ENCODE measurements around the gene SIX6.
A peak's percentile ranks its signal among the peaks of the same experiment; 100 is the strongest.

SIX6 gene

DNA sequence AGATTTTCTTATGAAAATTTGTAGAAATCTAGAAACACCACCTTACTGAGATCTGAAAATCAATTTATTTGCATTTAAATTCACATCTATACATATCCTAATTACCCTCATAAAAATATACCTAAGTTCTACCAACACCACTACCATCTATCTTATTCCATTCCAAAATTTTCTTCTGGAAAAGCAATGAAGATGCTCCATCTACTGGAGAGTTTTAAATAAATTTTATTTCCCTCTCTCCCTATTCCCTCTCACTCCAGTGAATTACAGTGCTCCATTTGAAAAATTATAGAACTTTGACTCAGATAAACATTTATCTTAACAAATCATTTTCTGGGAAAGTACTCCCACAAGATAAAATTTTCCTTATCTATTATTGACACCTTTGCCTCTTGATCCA is 20.8 kb upstream of the SIX6 start:
- Histone ChIP-seq H3K27ac (ENCODE audit: extremely low read depth, low read depth, low read length) (no peak overlapping the region), H3K4me3 (ENCODE audit: low read depth, low read length) (no peak overlapping the region), H3K36me3 (ENCODE audit: control insufficient read depth in 2 of 2, insufficient read depth in 1 of 2, low read length in 2 of 2) (no peaks in the 10 kb centered on the region), H3K9me3 (ENCODE audit: control insufficient read depth, insufficient read depth, low read depth, low read length) (no peaks in the 10 kb centered on the region), H3K4me1 (ENCODE audit: control insufficient read depth, insufficient read depth, low read length) (no peaks in the 10 kb centered on the region)
- TF ChIP-seq ZNF654 (tag by site-specific recombination; IDR thresholded peaks at IDR 0.05; ENCODE audit: low read depth) (peak; percentile 47), ZNF394 (tag by site-specific recombination; IDR thresholded peaks at IDR 0.05; ENCODE audit: borderline replicate concordance) (no peak)
- CTCF ChIA-PET, result interaction anchor here (0.5 to 3.4 kb wide), 3 partner anchors 136 to 856 kb away, joined by 3 to 18 read pairs (median 3); no protein-coding TSS in a partner anchor
- POLR2A ChIA-PET, result no interaction called here

DNA sequence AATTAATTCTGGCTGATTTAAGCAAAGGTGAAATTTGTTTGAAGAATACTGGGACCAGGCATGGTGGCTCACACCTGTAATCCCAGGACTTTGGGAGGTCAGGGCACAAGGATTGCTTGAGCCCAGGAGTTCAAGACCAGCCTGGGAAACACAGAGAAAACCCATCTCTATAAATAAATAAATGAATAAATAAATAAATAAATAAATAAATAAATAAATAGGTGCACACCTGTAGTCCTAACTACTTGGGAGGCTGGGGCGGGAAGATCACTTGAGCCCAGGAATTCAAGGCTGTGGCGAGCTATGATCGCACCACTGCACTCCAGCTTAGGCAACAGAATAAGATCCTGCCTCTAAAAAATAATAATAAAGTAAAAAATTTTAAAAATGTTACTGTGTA is 18.7 kb upstream of the SIX6 start:
- POLR2A ChIA-PET, result no interaction called here
- TF ChIP-seq, protein P1, sequence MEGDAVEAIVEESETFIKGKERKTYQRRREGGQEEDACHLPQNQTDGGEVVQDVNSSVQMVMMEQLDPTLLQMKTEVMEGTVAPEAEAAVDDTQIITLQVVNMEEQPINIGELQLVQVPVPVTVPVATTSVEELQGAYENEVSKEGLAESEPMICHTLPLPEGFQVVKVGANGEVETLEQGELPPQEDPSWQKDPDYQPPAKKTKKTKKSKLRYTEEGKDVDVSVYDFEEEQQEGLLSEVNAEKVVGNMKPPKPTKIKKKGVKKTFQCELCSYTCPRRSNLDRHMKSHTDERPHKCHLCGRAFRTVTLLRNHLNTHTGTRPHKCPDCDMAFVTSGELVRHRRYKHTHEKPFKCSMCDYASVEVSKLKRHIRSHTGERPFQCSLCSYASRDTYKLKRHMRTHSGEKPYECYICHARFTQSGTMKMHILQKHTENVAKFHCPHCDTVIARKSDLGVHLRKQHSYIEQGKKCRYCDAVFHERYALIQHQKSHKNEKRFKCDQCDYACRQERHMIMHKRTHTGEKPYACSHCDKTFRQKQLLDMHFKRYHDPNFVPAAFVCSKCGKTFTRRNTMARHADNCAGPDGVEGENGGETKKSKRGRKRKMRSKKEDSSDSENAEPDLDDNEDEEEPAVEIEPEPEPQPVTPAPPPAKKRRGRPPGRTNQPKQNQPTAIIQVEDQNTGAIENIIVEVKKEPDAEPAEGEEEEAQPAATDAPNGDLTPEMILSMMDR (tag by site-specific recombination; IDR thresholded peaks at IDR 0.05), result no peak
- TF ChIP-seq, protein P2, sequence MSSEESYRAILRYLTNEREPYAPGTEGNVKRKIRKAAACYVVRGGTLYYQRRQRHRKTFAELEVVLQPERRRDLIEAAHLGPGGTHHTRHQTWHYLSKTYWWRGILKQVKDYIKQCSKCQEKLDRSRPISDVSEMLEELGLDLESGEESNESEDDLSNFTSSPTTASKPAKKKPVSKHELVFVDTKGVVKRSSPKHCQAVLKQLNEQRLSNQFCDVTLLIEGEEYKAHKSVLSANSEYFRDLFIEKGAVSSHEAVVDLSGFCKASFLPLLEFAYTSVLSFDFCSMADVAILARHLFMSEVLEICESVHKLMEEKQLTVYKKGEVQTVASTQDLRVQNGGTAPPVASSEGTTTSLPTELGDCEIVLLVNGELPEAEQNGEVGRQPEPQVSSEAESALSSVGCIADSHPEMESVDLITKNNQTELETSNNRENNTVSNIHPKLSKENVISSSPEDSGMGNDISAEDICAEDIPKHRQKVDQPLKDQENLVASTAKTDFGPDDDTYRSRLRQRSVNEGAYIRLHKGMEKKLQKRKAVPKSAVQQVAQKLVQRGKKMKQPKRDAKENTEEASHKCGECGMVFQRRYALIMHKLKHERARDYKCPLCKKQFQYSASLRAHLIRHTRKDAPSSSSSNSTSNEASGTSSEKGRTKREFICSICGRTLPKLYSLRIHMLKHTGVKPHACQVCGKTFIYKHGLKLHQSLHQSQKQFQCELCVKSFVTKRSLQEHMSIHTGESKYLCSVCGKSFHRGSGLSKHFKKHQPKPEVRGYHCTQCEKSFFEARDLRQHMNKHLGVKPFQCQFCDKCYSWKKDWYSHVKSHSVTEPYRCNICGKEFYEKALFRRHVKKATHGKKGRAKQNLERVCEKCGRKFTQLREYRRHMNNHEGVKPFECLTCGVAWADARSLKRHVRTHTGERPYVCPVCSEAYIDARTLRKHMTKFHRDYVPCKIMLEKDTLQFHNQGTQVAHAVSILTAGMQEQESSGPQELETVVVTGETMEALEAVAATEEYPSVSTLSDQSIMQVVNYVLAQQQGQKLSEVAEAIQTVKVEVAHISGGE (tag by site-specific recombination; conservative IDR thresholded peaks at IDR 0.05; ENCODE audit: low read depth), result 0 out of 2 replicates have a peak, but pooled peaks have one; percentile 20
- peak; percentile 51; the same call in 1 of the 2 replicates for TF ChIP-seq ZNF394 (tag by site-specific recombination; IDR thresholded peaks at IDR 0.05; ENCODE audit: borderline replicate concordance)
- TF ChIP-seq, protein P3, sequence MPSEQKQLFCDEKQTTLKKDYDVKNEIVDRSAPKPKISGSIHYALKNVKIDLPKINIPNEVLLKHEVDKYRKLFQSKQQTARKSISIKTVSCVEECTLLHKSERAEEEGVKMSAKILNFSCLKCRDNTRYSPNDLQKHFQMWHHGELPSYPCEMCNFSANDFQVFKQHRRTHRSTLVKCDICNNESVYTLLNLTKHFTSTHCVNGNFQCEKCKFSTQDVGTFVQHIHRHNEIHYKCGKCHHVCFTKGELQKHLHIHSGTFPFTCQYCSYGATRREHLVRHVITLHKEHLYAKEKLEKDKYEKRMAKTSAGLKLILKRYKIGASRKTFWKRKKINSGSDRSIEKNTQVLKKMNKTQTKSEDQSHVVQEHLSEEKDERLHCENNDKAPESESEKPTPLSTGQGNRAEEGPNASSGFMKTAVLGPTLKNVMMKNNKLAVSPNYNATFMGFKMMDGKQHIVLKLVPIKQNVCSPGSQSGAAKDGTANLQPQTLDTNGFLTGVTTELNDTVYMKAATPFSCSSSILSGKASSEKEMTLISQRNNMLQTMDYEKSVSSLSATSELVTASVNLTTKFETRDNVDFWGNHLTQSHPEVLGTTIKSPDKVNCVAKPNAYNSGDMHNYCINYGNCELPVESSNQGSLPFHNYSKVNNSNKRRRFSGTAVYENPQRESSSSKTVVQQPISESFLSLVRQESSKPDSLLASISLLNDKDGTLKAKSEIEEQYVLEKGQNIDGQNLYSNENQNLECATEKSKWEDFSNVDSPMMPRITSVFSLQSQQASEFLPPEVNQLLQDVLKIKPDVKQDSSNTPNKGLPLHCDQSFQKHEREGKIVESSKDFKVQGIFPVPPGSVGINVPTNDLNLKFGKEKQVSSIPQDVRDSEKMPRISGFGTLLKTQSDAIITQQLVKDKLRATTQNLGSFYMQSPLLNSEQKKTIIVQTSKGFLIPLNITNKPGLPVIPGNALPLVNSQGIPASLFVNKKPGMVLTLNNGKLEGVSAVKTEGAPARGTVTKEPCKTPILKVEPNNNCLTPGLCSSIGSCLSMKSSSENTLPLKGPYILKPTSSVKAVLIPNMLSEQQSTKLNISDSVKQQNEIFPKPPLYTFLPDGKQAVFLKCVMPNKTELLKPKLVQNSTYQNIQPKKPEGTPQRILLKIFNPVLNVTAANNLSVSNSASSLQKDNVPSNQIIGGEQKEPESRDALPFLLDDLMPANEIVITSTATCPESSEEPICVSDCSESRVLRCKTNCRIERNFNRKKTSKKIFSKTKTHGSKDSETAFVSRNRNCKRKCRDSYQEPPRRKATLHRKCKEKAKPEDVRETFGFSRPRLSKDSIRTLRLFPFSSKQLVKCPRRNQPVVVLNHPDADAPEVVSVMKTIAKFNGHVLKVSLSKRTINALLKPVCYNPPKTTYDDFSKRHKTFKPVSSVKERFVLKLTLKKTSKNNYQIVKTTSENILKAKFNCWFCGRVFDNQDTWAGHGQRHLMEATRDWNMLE (tag by site-specific recombination; conservative IDR thresholded peaks at IDR 0.05; ENCODE audit: low read depth), result peak; percentile 45; the same call in 1 of the 2 replicates
- TF ChIP-seq GLI4 (tag by site-specific recombination; IDR thresholded peaks at IDR 0.05), result no peak
- peak; percentile 33 for TF ChIP-seq ZNF426 (tag by site-specific recombination; IDR thresholded peaks at IDR 0.05)
- TF ChIP-seq ZNF555 (tag by site-specific recombination; conservative IDR thresholded peaks at IDR 0.05), result peak; percentile 28
- Histone ChIP-seq H3K36me3 (ENCODE audit: control insufficient read depth in 2 of 2, insufficient read depth in 1 of 2, low read length in 2 of 2) (no peaks in the 10 kb centered on the region), H3K4me1 (ENCODE audit: control insufficient read depth, insufficient read depth, low read length) (no peaks in the 10 kb centered on the region), H3K27ac (ENCODE audit: extremely low read depth, low read depth, low read length) (no peak overlapping the region), H3K9me3 (ENCODE audit: control insufficient read depth, insufficient read depth, low read depth, low read length) (no peaks in the 10 kb centered on the region), H3K4me3 (ENCODE audit: low read depth, low read length) (no peak overlapping the region)
- CTCF ChIA-PET, result interaction anchor here (3.4 kb wide), 1 partner anchor 140 kb away, joined by 18 read pairs; no protein-coding TSS in a partner anchor

DNA sequence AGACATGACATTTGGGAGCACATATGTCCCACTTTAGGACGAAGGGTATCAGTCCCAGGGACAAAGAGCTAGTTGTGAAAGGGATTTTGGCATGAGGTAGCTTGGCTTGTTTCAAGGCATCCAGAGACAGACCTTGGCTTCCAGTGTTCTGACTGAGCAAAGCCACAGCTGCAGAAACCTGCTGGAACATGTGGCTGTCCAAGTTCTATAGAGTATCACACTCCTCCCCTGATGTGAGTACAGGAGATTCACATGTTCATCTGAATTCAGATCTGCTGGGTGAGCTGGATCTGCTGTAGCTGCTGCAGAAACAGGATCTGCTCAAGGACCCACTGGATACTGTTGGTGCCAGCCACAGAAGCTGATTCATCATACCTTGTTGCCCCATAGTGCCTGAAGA is 13.0 kb upstream of the SIX6 start:
- Histone ChIP-seq H3K27ac (ENCODE audit: extremely low read depth, low read depth, low read length) (no peak overlapping the region), H3K36me3 (ENCODE audit: control insufficient read depth in 2 of 2, insufficient read depth in 1 of 2, low read length in 2 of 2) (no peaks in the 10 kb centered on the region), H3K9me3 (ENCODE audit: control insufficient read depth, insufficient read depth, low read depth, low read length) (no peaks in the 10 kb centered on the region), H3K4me1 (ENCODE audit: control insufficient read depth, insufficient read depth, low read length) (no peaks in the 10 kb centered on the region), H3K4me3 (ENCODE audit: low read depth, low read length) (no peak overlapping the region)
- ChIA-PET POLR2A (no interaction called here), CTCF (interaction anchor here (0.7 to 1.0 kb wide), 2 partner anchors 146 to 531 kb away, joined by 3 read pairs; no protein-coding TSS in a partner anchor)
- TF ChIP-seq ZNF416 (tag by site-specific recombination; IDR thresholded peaks at IDR 0.05), result no peak
- no peak for TF ChIP-seq MZF1 (tag by site-specific recombination; IDR thresholded peaks at IDR 0.05; ENCODE audit: borderline replicate concordance)
- TF ChIP-seq, protein P4, sequence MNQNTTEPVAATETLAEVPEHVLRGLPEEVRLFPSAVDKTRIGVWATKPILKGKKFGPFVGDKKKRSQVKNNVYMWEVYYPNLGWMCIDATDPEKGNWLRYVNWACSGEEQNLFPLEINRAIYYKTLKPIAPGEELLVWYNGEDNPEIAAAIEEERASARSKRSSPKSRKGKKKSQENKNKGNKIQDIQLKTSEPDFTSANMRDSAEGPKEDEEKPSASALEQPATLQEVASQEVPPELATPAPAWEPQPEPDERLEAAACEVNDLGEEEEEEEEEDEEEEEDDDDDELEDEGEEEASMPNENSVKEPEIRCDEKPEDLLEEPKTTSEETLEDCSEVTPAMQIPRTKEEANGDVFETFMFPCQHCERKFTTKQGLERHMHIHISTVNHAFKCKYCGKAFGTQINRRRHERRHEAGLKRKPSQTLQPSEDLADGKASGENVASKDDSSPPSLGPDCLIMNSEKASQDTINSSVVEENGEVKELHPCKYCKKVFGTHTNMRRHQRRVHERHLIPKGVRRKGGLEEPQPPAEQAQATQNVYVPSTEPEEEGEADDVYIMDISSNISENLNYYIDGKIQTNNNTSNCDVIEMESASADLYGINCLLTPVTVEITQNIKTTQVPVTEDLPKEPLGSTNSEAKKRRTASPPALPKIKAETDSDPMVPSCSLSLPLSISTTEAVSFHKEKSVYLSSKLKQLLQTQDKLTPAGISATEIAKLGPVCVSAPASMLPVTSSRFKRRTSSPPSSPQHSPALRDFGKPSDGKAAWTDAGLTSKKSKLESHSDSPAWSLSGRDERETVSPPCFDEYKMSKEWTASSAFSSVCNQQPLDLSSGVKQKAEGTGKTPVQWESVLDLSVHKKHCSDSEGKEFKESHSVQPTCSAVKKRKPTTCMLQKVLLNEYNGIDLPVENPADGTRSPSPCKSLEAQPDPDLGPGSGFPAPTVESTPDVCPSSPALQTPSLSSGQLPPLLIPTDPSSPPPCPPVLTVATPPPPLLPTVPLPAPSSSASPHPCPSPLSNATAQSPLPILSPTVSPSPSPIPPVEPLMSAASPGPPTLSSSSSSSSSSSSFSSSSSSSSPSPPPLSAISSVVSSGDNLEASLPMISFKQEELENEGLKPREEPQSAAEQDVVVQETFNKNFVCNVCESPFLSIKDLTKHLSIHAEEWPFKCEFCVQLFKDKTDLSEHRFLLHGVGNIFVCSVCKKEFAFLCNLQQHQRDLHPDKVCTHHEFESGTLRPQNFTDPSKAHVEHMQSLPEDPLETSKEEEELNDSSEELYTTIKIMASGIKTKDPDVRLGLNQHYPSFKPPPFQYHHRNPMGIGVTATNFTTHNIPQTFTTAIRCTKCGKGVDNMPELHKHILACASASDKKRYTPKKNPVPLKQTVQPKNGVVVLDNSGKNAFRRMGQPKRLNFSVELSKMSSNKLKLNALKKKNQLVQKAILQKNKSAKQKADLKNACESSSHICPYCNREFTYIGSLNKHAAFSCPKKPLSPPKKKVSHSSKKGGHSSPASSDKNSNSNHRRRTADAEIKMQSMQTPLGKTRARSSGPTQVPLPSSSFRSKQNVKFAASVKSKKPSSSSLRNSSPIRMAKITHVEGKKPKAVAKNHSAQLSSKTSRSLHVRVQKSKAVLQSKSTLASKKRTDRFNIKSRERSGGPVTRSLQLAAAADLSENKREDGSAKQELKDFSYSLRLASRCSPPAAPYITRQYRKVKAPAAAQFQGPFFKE (tag by site-specific recombination; IDR thresholded peaks at IDR 0.05; ENCODE audit: borderline replicate concordance), result no peak
- no peak for TF ChIP-seq BCL11A (tag by site-specific recombination; IDR thresholded peaks at IDR 0.05; ENCODE audit: low read depth)

All from HEK293 (cell line).